ENCODE data around the gene OTOA.
"Not testable (repeated sequence)": the region's sequence is repeated elsewhere in the genome, so short reads cannot be mapped to it uniquely, and the experiment has no call there.

Gene OTOA

GRCh38 chr16:21683184-21683583, 19.4 kb downstream of the OTOA start:
- no peak for DNase-seq

GRCh38 chr16:21684199-21684598, 20.4 kb downstream of the OTOA start:
- no peak for DNase-seq

GRCh38 chr16:21685034-21685455, 21.3 kb downstream of the OTOA start:
- DNase-seq: no peak

- DNase-seq: no peak
Measured at GRCh38 chr16:21689107-21689506, 25.3 kb downstream of the OTOA start.

DNA sequence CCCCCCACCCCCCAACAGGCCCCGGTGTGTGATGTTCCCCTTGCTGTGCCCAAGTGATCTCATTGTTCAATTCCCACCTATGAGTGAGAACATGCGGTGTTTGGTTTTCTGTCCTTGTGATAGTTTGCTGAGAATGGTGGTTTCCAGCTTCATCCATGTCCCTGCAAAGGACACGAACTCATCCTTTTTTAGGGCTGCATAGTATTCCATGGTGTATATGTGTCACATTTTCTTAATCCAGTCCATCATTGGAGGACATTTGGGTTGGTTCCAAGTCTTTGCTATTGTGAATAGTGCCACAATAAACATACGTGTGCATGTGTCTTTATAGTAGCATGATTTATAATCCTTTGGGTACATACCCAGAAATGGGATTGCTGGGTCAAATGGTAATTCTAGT, 27.2 kb downstream of the OTOA start:
- not testable (repeated sequence) for DNase-seq

DNA sequence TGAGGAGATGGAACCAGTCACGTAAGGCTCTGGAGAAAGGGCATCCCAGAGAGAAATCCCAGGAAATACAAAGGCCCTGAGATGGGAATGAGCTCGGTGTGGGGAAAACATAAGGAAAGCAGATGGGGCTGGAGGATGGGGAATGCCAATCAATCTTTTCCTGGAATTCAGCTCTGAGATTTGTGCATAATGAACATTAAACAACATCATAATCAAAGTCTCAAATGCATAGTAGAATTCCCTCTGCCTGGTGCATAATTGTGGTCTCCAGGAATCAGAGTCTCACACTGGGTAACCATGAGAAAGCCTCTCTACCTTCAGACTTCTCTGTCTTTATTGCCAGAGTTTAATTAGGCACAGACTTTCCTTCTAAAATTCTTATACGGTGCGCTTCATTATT, 30.8 kb downstream of the OTOA start:
- DNase-seq: no peak

DNA sequence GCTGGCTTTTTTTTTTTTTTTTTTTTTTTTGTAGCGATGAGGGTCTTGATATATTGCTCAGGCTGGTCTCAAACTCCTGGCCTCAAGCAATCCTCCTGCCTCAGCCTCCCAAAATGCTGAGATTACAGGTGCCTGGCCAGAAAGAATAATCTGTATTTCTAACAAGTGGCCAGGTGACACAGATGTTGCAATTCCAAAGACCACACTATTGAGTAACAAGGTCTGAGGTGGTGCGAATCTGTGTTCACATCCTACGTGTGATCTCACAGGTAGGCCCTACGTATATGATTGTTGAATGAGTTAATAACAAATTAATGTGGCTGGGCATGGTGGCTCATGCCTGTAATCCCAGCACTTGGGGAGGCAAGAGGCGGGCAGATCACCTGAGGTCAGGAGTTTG, 33.3 kb downstream of the OTOA start:
- DNase-seq: no peak

DNA sequence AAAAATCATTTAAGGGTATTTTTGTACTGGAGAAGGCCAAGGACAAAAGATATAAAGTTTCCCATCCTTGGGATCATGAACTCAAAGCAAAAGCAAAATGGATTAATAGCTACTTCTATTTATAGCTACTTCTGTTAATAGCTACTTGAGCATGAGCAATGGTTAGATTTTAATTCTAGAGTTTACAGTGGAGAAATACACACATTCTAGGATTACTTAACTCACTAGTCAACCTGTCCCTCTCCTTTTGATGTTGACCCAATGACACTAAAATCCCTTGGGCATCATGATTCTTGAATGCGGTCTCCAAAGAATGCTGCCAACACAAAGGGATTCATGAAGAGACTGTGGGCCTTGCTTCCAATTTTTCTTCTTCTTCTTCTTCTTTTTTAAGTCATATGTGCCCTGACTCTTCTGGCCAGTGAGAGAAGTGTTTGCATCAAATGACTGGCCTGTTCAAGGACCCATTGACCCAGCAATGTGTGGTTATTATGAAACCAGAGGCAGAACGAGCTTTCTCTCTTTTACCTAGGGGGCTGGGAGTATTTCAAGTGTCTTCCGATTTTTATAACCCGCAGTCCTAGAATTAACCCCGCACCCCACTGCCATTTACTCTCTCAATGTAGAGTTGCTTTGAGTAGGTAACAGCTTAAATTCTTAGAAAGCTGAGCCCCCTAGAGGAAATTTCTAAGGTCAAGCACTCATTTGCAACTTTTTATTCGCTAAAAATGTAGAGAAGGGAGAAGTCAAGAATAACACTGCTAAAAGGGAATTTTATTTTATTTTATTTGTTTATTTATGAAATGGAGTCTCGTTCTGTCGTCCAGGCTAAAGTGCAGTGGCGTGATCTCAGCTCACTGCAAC, 34.6 kb downstream of the OTOA start:
- no peak for DNase-seq

GRCh38 chr16:21701271-21701670, 37.5 kb downstream of the OTOA start:
- no peak for DNase-seq

DNA sequence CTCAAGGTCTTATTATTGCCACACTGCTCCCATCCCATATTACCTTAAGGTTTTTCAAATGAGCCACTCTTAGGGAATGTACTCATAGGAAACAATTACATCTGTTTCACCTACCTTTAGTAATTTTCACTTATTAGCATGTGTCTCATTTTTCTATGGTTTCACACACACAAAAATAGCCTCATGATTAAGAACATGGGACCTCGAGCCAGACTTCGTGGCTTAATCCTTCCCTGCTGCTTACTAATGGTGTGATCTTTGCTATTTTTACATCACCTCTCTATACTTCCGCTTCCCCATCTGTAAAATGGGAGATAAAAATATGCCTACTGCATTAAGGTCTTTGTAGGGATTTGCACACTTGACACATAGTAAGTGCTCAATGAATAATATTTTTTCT, 38.5 kb downstream of the OTOA start:
- no peak for DNase-seq

DNA sequence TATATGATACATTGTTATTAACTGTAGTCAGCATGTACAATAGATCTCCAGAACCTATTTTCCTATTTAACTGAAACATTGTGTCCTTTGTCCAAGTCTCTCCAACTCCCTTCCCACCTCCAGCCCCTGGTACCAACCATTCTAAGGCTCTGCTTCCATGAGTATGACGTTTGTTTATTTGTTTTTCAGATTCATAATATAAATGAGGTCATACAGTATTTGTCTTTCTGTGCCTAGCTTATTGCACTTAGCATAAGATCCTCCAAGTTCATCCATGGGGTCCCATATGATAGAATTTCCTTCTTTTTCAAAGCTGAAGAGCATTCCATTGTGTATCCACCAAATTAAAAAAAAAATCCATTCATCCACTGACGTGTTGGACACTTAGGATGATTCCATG, 39.4 kb downstream of the OTOA start:
- no peak for DNase-seq

GRCh38 chr16:21703589-21704174, 39.9 kb downstream of the OTOA start:
- DNase-seq: no peak

DNA sequence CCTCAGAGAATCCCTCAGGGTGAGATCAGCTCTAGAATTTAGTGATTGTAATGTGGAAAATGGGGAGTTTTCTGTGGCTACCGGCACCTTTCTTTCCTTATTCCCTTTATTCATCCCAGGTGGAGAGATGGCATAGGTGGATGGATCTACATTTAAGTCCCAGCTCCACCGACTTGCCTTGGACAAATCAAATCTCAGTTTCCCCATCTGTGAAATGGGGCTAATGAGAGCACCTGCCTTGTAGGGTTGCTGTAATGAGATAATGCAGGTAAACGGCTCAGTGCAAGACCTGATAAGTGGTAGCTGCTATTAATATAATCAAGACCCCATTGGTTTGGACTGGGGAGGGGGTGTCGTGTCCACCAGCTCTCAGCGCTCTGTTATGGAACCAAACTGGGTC, 40.5 kb downstream of the OTOA start:
- DNase-seq: no peak

GRCh38 chr16:21704733-21705132, 41.0 kb downstream of the OTOA start:
- no peak for DNase-seq

GRCh38 chr16:21708533-21709115, 44.9 kb downstream of the OTOA start:
- peak; percentile 38 for DNase-seq

- DNase-seq: no peak
Measured at GRCh38 chr16:21710938-21711337, 47.2 kb downstream of the OTOA start.

- DNase-seq: no peak
Measured at GRCh38 chr16:21713549-21714368, 50.0 kb downstream of the OTOA start.

GRCh38 chr16:21714369-21714618, 50.5 kb downstream of the OTOA start:
- DNase-seq: not testable (repeated sequence)

- no peak for DNase-seq
Measured at GRCh38 chr16:21717608-21718007, 53.8 kb downstream of the OTOA start.

DNA sequence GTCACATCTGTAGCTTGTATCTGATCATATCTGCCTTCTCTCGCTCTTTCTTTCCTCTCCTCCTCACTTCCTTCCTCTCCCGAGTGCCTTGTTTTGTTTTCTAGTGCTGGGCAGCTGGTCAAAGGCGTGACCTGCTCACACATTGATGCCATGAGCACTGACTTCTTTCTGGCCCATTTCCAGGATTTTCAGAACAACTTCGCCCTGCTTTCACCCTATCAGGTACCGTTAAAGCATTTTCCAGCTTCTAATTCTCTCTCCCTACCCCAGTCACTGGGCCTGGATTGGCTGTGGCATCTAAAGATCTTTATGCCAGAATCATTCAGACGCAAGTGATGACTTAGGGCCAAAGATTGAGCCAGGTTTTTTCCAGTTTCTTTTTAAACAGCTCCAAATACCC, 55.5 kb downstream of the OTOA start:
- no peak for DNase-seq

DNA sequence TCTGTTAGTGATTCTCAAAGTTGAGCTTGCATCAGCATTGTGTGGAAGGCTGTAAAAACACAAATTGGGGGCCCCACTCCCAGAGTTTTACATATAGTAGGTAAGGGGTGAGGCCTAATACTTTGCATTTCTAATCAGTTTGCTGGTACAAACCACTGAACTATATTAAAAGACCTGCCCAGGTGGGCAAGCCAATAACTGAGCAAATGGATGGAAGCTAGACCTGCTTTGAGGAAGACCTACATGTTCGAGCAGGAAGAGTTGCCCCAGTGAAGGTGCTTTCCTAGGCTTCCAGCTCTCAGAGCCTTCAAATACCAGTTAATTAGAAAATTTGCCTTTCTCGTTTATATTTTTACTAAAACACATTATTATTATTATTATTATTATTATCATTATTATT, 56.8 kb downstream of the OTOA start:
- DNase-seq: no peak

- DNase-seq: no peak
Measured at GRCh38 chr16:21722771-21723455, 59.1 kb downstream of the OTOA start.

DNA sequence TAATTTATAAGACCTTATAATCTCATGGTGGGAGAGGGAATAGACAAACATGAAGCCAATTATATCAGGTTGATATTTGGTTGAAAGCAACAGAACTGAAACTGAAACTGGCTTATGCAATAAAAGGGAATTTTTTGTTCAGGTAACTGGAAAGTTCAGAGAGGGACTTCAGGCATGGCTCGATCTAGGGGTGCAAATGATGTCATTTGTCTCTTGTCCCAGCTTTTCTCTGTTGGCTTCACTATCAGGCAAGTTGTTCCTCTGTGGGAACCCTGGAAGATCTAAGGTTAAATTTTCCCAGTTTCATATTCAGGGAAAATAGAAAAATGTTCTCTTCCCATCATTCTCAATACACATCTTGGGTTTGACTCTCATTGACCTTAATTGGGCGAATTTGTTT, 59.8 kb downstream of the OTOA start:
- no peak for DNase-seq
